HCT116 (cell line): ENCODE measurements around the gene VWF. TPM values are rescaled to one million over a fixed set of nuclear protein-coding genes. Genes with fewer than 3 reads are reported as not detected.

Source experiments
- ATAC-seq: fragments of 200-7000 bp; cut with Tn5 transposase; 2 replicates; pipeline ENCODE4 v1.9.1; 2020; ENCODE audit warnings: mild to moderate bottlenecking, moderate library complexity
- BruUV-seq: library from RNA; stranded (reverse); fragments of 400-500 nt; replicated peaks from 2 replicates; lab custom pipeline; 2021; lab: Mats Ljungman, UMichigan
- CTCF ChIA-PET: fragments of 300-600 bp; sonication (Branson Sonifier 250); formaldehyde crosslinking; loops from one replicate; lab custom pipeline; 2021; ENCODE audit warnings: antibody characterized with exemption; lab: Charles Lee
- POLR2A ChIA-PET: fragments of 300-600, 350-600 bp; sonication (Branson Sonifier 250); formaldehyde crosslinking; loops from one replicate; lab custom pipeline; 2021; ENCODE audit warnings: antibody characterized with exemption; lab: Charles Lee
- RAD21 ChIA-PET, 2 experiments: fragments of 300-600 bp; sonication (Branson Sonifier 250); formaldehyde crosslinking; loops; one replicate each; lab custom pipeline; 2023; ENCODE audit warnings: low total read pairs in 2 of 2; ENCODE audit not compliant: uncharacterized antibody in 2 of 2, unreplicated experiment in 2 of 2, low non-redundant PET in 1 of 2; lab: Charles Lee
- DNase-seq: peaks from one replicate; pipeline ENCODE4 v3.0.0-alpha.2; 2010; ENCODE audit warnings: low read depth, low spot score
- H2AFZ ChIP-seq: fragments of 200-600 bp; shearing (Covaris generic), sonication (generic); 2 replicates; pipeline ENCODE4 v1.6.1; 2017; ENCODE audit warnings: low read depth, mixed run types, mixed read lengths, antibody characterized with exemption, low read length; ENCODE audit not compliant: poor library complexity, severe bottlenecking
- H3K27ac ChIP-seq: 2 replicates; pipeline ENCODE4 v1.5.1; 2012; ENCODE audit warnings: low read depth, low read length
- H3K27me3 ChIP-seq: fragments of 200-600 bp; sonication (generic); 2 replicates; pipeline ENCODE4 v1.6.1; 2016; ENCODE audit warnings: mixed run types, low read length, mixed read lengths; ENCODE audit not compliant: insufficient read depth
- H3K36me3 ChIP-seq, 2 experiments: fragments of 200-500 bp in 1 of 2; fragments of 200-600 bp in 1 of 2; sonication (Bioruptor generic) in 1 of 2; sonication (generic) in 1 of 2; 2 replicates each; pipeline versions ENCODE4 v1.5.1 to v1.6.1; 2014 to 2016; ENCODE audit warnings: low read length in 2 of 2, inconsistent platforms in 1 of 2, mixed read lengths in 1 of 2, mixed run types in 1 of 2; ENCODE audit not compliant: insufficient read depth in 2 of 2, control insufficient read depth in 1 of 2
- H3K4me1 ChIP-seq, 2 experiments: fragments of 200-600 bp in 1 of 2; sonication (generic) in 1 of 2; 2 replicates each; pipeline versions ENCODE4 v1.5.1 to v1.6.1; 2012 to 2017; ENCODE audit warnings: low read length in 2 of 2, inconsistent platforms in 1 of 2, mild to moderate bottlenecking in 1 of 2, mixed read lengths in 1 of 2, mixed run types in 1 of 2, moderate library complexity in 1 of 2; ENCODE audit not compliant: insufficient read depth in 2 of 2, control insufficient read depth in 1 of 2
- H3K4me2 ChIP-seq: fragments of 200-600 bp; sonication (generic); 2 replicates; pipeline ENCODE4 v1.6.1; 2017; ENCODE audit warnings: mixed run types, low read length, mixed read lengths
- H3K4me3 ChIP-seq, 2 experiments: fragments of 200-600 bp in 1 of 2; sonication (generic) in 1 of 2; replicated peaks in 1 of 2; 2 replicates each; pipeline ENCODE4 v1.5.1; 2011 to 2016; ENCODE audit warnings: low read length in 2 of 2, control low read depth in 1 of 2, low read depth in 1 of 2, mild to moderate bottlenecking in 1 of 2, mixed read lengths in 1 of 2, mixed run types in 1 of 2
- H3K79me2 ChIP-seq: fragments of 200-600 bp; sonication (generic); 2 replicates; pipeline ENCODE4 v1.6.1; 2017; ENCODE audit warnings: mild to moderate bottlenecking, mixed run types, low read length, moderate library complexity, mixed read lengths; ENCODE audit not compliant: insufficient read depth
- H3K9ac ChIP-seq: fragments of 200-600 bp; sonication (generic); 2 replicates; pipeline ENCODE4 v1.6.1; 2016; ENCODE audit warnings: low read length, mixed read lengths
- H3K9me2 ChIP-seq: fragments of 200-600 bp; sonication (generic), shearing (Covaris generic); 2 replicates; pipeline ENCODE4 v1.6.1; 2017; ENCODE audit warnings: mixed run types, mild to moderate bottlenecking, moderate library complexity; ENCODE audit not compliant: insufficient read depth
- H3K9me3 ChIP-seq, 2 experiments: fragments of 200-500 bp in 1 of 2; fragments of 200-600 bp in 1 of 2; sonication (Bioruptor generic) in 1 of 2; sonication (generic) in 1 of 2; 2 replicates each; pipeline ENCODE4 v1.6.1; 2014 to 2017; ENCODE audit warnings: low read length in 2 of 2, mixed read lengths in 2 of 2, inconsistent platforms in 1 of 2, low read depth in 1 of 2, mild to moderate bottlenecking in 1 of 2, mixed run types in 1 of 2, moderate library complexity in 1 of 2; ENCODE audit not compliant: control insufficient read depth in 1 of 2, insufficient read depth in 1 of 2
- H4K20me1 ChIP-seq: fragments of 200-600 bp; sonication (generic), shearing (Covaris generic); 2 replicates; pipeline ENCODE4 v1.6.1; 2017; ENCODE audit warnings: mixed run types, mild to moderate bottlenecking, moderate library complexity; ENCODE audit not compliant: insufficient read depth
- ATF3 ChIP-seq: IDR thresholded peaks from 2 replicates; pipeline ENCODE4 v1.6.1; 2012
- CBX3 ChIP-seq: IDR thresholded peaks from 2 replicates; pipeline ENCODE4 v1.6.1; 2012; ENCODE audit warnings: low read depth
- EGR1 ChIP-seq: IDR thresholded peaks from 2 replicates; pipeline ENCODE4 v1.6.1; 2012; ENCODE audit warnings: low read depth
- EZH2 ChIP-seq: fragments of 200-600 bp; sonication (generic); IDR thresholded peaks from 2 replicates; pipeline ENCODE4 v1.6.1; 2017; ENCODE audit warnings: antibody characterized with exemption, mixed run types
- FOSL1 ChIP-seq: IDR thresholded peaks from 2 replicates; pipeline ENCODE4 v1.6.1; 2012; ENCODE audit warnings: low read depth
- MAX ChIP-seq: IDR thresholded peaks from 2 replicates; pipeline ENCODE4 v1.6.1; 2012
- POLR2AphosphoS5 ChIP-seq: IDR thresholded peaks from 2 replicates; pipeline ENCODE4 v1.6.1; 2011; ENCODE audit warnings: mild to moderate bottlenecking, low read depth, low read length, moderate library complexity
- RAD21 ChIP-seq: IDR thresholded peaks from 2 replicates; pipeline ENCODE4 v1.6.1; 2012; ENCODE audit warnings: low read depth, mild to moderate bottlenecking
- REST ChIP-seq: IDR thresholded peaks from 2 replicates; pipeline ENCODE4 v1.6.1; 2012; ENCODE audit warnings: low read depth
- SIN3A ChIP-seq: IDR thresholded peaks from 2 replicates; pipeline ENCODE4 v1.6.1; 2012; ENCODE audit warnings: low read depth
- SP1 ChIP-seq: IDR thresholded peaks from 2 replicates; pipeline ENCODE4 v1.6.1; 2012; ENCODE audit warnings: low read depth
- SRF ChIP-seq: IDR thresholded peaks from 2 replicates; pipeline ENCODE4 v1.6.1; 2012; ENCODE audit warnings: low read depth
- TCF7L2 ChIP-seq: IDR thresholded peaks from 2 replicates; pipeline ENCODE4 v1.7.0; 2011; ENCODE audit warnings: borderline replicate concordance, inconsistent platforms; ENCODE audit not compliant: insufficient read depth, insufficient read length; ENCODE audit errors: extremely low read depth
- ZBTB33 ChIP-seq: IDR thresholded peaks from 2 replicates; pipeline ENCODE4 v1.6.1; 2011; ENCODE audit warnings: mild to moderate bottlenecking, low read length, moderate library complexity; ENCODE audit not compliant: insufficient replicate concordance; ENCODE audit errors: extremely low read depth
- ZFX ChIP-seq: fragments of 450-650 bp; IDR thresholded peaks from 2 replicates; pipeline ENCODE4 v1.6.1; 2017
- ZNF274 ChIP-seq: fragments of 200-500 bp; sonication (Bioruptor generic); IDR thresholded peaks from 2 replicates; pipeline ENCODE4 v1.6.1; 2014; ENCODE audit warnings: mild to moderate bottlenecking, low read depth, low read length, inconsistent platforms
- intact Hi-C: fragments of 100-400 bp; cut with micrococcal nuclease; formaldehyde crosslinking; loops from 2 replicates; pipeline ENCODE4 v1.10.0; 2022
- total RNA-seq: library from RNA; stranded (reverse); gene quantifications from one replicate; pipeline ENCODE4 v1.2.1, GENCODE V29; 2021; ENCODE audit not compliant: unreplicated experiment

The VWF gene
- total RNA-seq, 1 experiment from 2014 or later: 0.57 TPM

- BruUV-seq: no TSS peak
- H3K9ac ChIP-seq: no peak overlapping the region
Observed at GRCh38 chr12:5947006-5947405, 177.5 kb downstream of the VWF start.

More at GRCh38 chr12:5947006-5947405, 177.5 kb downstream of the VWF start:
- intact Hi-C loops: no loop called here
- Histone ChIP-seq H3K27ac (no peak overlapping the region), H3K36me3 (no peaks in the 10 kb centered on the region), H3K9me2 (no peaks in the 10 kb centered on the region), H3K9me3 (no peaks in the 10 kb centered on the region), H3K27me3 (peaks cover 27% of the 10 kb centered on the region; the same call in 1 of the 2 replicates), H3K4me1 (no peaks in the 10 kb centered on the region), H4K20me1 (no peaks in the 10 kb centered on the region), H2AFZ (no peak overlapping the region), H3K4me3 (no peak overlapping the region), H3K4me2 (no peak overlapping the region), H3K79me2 (no peaks in the 10 kb centered on the region)
- no peak for DNase-seq
- ChIA-PET CTCF (no interaction called here), RAD21 (no interaction called here), POLR2A (no interaction called here)
- TF ChIP-seq CBX3 (no peak), SIN3A (no peak), EZH2 (no peak), FOSL1 (no peak), REST (no peak), SP1 (no peak), POLR2AphosphoS5 (no peak), MAX (no peak), SRF (no peak), ZFX (no peak), ATF3 (no peak), ZBTB33 (no peak), RAD21 (no peak), EGR1 (no peak), TCF7L2 (no peak), ZNF274 (no peak)
- ATAC-seq: no peak
